HEK293 (cell line): ENCODE measurements around the gene NUP107.
A peak's percentile ranks its signal among the peaks of the same experiment; 100 is the strongest.

Experiments used
- MYNN ChIP-seq: fragments of 450-650 bp; formaldehyde crosslinking; IDR thresholded peaks from 2 replicates; pipeline ENCODE4 v1.5.1; 2016; ENCODE audit warnings: missing biosample characterization, missing genetic modification characterization, borderline replicate concordance
- OSR2 ChIP-seq: fragments of 450-650 bp; formaldehyde crosslinking; IDR thresholded peaks from 2 replicates; pipeline ENCODE4 v1.5.1; 2016; ENCODE audit warnings: missing biosample characterization, missing genetic modification characterization
- RBAK ChIP-seq: fragments of 450-650 bp; formaldehyde crosslinking; IDR thresholded peaks from 2 replicates; pipeline ENCODE4 v1.5.1; 2016; ENCODE audit warnings: missing biosample characterization, missing genetic modification characterization
- SALL2 ChIP-seq: fragments of 450-650 bp; formaldehyde crosslinking; IDR thresholded peaks from 2 replicates; pipeline ENCODE4 v1.5.0; 2017; ENCODE audit warnings: missing biosample characterization, mild to moderate bottlenecking, missing genetic modification characterization, borderline replicate concordance
- SP3 ChIP-seq: fragments of 450-650 bp; formaldehyde crosslinking; IDR thresholded peaks from 2 replicates; pipeline ENCODE4 v1.5.1; 2016; ENCODE audit warnings: missing biosample characterization, missing genetic modification characterization
- SP7 ChIP-seq: fragments of 450-650 bp; formaldehyde crosslinking; IDR thresholded peaks from 2 replicates; pipeline ENCODE4 v1.5.1; 2016; ENCODE audit warnings: missing biosample characterization, missing genetic modification characterization
- WT1 ChIP-seq: fragments of 450-650 bp; formaldehyde crosslinking; IDR thresholded peaks from 2 replicates; pipeline ENCODE4 v1.5.1; 2016; ENCODE audit warnings: missing biosample characterization, missing genetic modification characterization
- ZBTB11 ChIP-seq: fragments of 450-650 bp; formaldehyde crosslinking; conservative IDR thresholded peaks from 2 replicates; pipeline ENCODE4 v1.5.1; 2016; ENCODE audit warnings: low read depth, missing biosample characterization, missing genetic modification characterization
- ZBTB48 ChIP-seq: fragments of 450-650 bp; formaldehyde crosslinking; IDR thresholded peaks from 2 replicates; pipeline ENCODE4 v1.5.1; 2016; ENCODE audit warnings: missing biosample characterization, missing genetic modification characterization
- ZBTB8A ChIP-seq: fragments of 450-650 bp; formaldehyde crosslinking; IDR thresholded peaks from 2 replicates; pipeline ENCODE4 v1.5.1; 2016; ENCODE audit warnings: missing biosample characterization, missing genetic modification characterization
- ZFP69B ChIP-seq: fragments of 450-650 bp; formaldehyde crosslinking; IDR thresholded peaks from 2 replicates; pipeline ENCODE4 v1.5.1; 2016; ENCODE audit warnings: missing biosample characterization, missing genetic modification characterization
- ZNF121 ChIP-seq: fragments of 450-650 bp; formaldehyde crosslinking; IDR thresholded peaks from 2 replicates; pipeline ENCODE4 v1.5.1; 2016; ENCODE audit warnings: missing biosample characterization, missing genetic modification characterization
- ZNF132 ChIP-seq: fragments of 450-650 bp; formaldehyde crosslinking; IDR thresholded peaks from 2 replicates; pipeline ENCODE4 v1.5.1; 2017; ENCODE audit warnings: missing biosample characterization, missing genetic modification characterization, borderline replicate concordance
- ZNF175 ChIP-seq: fragments of 450-650 bp; formaldehyde crosslinking; IDR thresholded peaks from 2 replicates; pipeline ENCODE4 v1.5.1; 2016; ENCODE audit warnings: missing biosample characterization, missing genetic modification characterization
- ZNF391 ChIP-seq: fragments of 450-650 bp; formaldehyde crosslinking; IDR thresholded peaks from 2 replicates; pipeline ENCODE4 v1.5.1; 2016; ENCODE audit warnings: low read depth, missing biosample characterization, missing genetic modification characterization, borderline replicate concordance
- ZNF394 ChIP-seq: fragments of 450-650 bp; formaldehyde crosslinking; IDR thresholded peaks from 2 replicates; pipeline ENCODE4 v1.5.1; 2016; ENCODE audit warnings: missing biosample characterization, missing genetic modification characterization, mild to moderate bottlenecking, moderate library complexity, borderline replicate concordance
- ZNF404 ChIP-seq: fragments of 450-650 bp; formaldehyde crosslinking; IDR thresholded peaks from 2 replicates; pipeline ENCODE4 v1.5.1; 2017; ENCODE audit warnings: missing biosample characterization, missing genetic modification characterization
- ZNF426 ChIP-seq: fragments of 450-650 bp; formaldehyde crosslinking; IDR thresholded peaks from 2 replicates; pipeline ENCODE4 v1.5.1; 2017; ENCODE audit warnings: missing biosample characterization, missing genetic modification characterization, mild to moderate bottlenecking, inconsistent platforms, moderate library complexity
- ZNF530 ChIP-seq: fragments of 450-650 bp; formaldehyde crosslinking; IDR thresholded peaks from 2 replicates; pipeline ENCODE4 v1.5.1; 2016; ENCODE audit warnings: low read depth, missing biosample characterization, missing genetic modification characterization
- ZNF555 ChIP-seq: fragments of 450-650 bp; formaldehyde crosslinking; conservative IDR thresholded peaks from 2 replicates; pipeline ENCODE4 v1.5.1; 2017; ENCODE audit warnings: missing biosample characterization, mild to moderate bottlenecking, missing genetic modification characterization, inconsistent platforms
- ZNF580 ChIP-seq: fragments of 450-650 bp; formaldehyde crosslinking; IDR thresholded peaks from 2 replicates; pipeline ENCODE4 v1.5.1; 2016; ENCODE audit warnings: missing biosample characterization, missing genetic modification characterization
- ZNF76 ChIP-seq: fragments of 450-650 bp; formaldehyde crosslinking; IDR thresholded peaks from 2 replicates; pipeline ENCODE4; 2016; ENCODE audit warnings: low read depth, missing biosample characterization, missing genetic modification characterization, borderline replicate concordance
- ZNF843 ChIP-seq: fragments of 450-650 bp; formaldehyde crosslinking; IDR thresholded peaks from 2 replicates; pipeline ENCODE4 v1.5.1; 2016; ENCODE audit warnings: missing biosample characterization, missing genetic modification characterization
- TF ChIP-seq, protein P1 (sequence below): fragments of 450-650 bp; formaldehyde crosslinking; IDR thresholded peaks from 2 replicates; pipeline ENCODE4 v1.5.1; 2016; ENCODE audit warnings: missing biosample characterization, missing genetic modification characterization
- TF ChIP-seq, protein P2 (sequence below): fragments of 450-650 bp; formaldehyde crosslinking; conservative IDR thresholded peaks from 2 replicates; pipeline ENCODE4 v1.5.1; 2016; ENCODE audit warnings: low read depth, missing biosample characterization, missing genetic modification characterization
- TF ChIP-seq, protein P3 (sequence below): fragments of 450-650 bp; formaldehyde crosslinking; IDR thresholded peaks from 2 replicates; pipeline ENCODE4 v1.5.1; 2016; ENCODE audit warnings: missing biosample characterization, missing genetic modification characterization

The NUP107 gene

DNA sequence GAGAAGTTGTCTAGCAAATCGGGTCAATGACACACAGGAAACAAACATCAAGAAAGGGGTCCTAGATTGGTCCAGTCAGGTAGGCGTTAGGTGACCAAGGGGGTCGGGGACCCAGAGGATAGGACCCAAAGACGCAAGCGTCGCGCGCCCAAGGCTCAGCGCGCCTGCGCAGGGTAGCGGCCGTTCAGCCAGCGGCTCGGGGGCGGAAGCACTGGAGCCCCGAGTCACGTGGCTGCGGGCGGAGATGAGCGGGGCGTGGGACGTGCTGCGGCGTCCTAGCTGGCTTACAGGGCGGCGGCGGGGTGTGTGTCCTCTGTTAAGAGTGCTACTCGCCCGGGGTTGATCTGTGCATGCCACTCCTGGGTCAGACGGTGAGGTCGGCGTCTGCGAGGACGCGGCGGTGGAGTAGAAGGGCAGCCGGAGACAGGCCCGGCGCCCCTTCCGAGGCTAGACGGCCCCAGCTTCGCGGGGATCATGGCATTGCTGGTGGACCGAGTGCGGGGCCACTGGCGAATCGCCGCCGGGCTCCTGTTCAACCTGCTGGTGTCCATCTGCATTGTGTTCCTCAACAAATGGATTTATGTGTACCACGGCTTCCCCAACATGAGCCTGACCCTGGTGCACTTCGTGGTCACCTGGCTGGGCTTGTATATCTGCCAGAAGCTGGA is 59.3 kb downstream of the NUP107 start, which contains the start of gene SLC35E3 (continued):
- peak; percentile 85 for TF ChIP-seq ZBTB11
- TF ChIP-seq ZNF121 (tag by site-specific recombination): no peak
- no peak for TF ChIP-seq ZNF391 (tag by site-specific recombination)
- no peak for TF ChIP-seq ZNF132 (tag by site-specific recombination)
- no peak for TF ChIP-seq ZNF404 (tag by site-specific recombination)
- no peak for TF ChIP-seq ZNF175
- no peak for TF ChIP-seq ZNF394
- TF ChIP-seq, protein P1, sequence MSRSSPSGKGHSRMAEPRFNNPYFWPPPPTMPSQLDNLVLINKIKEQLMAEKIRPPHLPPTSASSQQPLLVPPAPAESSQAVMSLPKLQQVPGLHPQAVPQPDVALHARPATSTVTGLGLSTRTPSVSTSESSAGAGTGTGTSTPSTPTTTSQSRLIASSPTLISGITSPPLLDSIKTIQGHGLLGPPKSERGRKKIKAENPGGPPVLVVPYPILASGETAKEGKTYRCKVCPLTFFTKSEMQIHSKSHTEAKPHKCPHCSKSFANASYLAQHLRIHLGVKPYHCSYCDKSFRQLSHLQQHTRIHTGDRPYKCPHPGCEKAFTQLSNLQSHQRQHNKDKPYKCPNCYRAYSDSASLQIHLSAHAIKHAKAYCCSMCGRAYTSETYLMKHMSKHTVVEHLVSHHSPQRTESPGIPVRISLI (tag by site-specific recombination): no peak
- TF ChIP-seq ZBTB48 (tag by site-specific recombination): peak; percentile 28; the same call in 1 of the 2 replicates
- no peak for TF ChIP-seq RBAK (tag by site-specific recombination)
- TF ChIP-seq, protein P2, sequence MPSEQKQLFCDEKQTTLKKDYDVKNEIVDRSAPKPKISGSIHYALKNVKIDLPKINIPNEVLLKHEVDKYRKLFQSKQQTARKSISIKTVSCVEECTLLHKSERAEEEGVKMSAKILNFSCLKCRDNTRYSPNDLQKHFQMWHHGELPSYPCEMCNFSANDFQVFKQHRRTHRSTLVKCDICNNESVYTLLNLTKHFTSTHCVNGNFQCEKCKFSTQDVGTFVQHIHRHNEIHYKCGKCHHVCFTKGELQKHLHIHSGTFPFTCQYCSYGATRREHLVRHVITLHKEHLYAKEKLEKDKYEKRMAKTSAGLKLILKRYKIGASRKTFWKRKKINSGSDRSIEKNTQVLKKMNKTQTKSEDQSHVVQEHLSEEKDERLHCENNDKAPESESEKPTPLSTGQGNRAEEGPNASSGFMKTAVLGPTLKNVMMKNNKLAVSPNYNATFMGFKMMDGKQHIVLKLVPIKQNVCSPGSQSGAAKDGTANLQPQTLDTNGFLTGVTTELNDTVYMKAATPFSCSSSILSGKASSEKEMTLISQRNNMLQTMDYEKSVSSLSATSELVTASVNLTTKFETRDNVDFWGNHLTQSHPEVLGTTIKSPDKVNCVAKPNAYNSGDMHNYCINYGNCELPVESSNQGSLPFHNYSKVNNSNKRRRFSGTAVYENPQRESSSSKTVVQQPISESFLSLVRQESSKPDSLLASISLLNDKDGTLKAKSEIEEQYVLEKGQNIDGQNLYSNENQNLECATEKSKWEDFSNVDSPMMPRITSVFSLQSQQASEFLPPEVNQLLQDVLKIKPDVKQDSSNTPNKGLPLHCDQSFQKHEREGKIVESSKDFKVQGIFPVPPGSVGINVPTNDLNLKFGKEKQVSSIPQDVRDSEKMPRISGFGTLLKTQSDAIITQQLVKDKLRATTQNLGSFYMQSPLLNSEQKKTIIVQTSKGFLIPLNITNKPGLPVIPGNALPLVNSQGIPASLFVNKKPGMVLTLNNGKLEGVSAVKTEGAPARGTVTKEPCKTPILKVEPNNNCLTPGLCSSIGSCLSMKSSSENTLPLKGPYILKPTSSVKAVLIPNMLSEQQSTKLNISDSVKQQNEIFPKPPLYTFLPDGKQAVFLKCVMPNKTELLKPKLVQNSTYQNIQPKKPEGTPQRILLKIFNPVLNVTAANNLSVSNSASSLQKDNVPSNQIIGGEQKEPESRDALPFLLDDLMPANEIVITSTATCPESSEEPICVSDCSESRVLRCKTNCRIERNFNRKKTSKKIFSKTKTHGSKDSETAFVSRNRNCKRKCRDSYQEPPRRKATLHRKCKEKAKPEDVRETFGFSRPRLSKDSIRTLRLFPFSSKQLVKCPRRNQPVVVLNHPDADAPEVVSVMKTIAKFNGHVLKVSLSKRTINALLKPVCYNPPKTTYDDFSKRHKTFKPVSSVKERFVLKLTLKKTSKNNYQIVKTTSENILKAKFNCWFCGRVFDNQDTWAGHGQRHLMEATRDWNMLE (tag by site-specific recombination): peak; percentile 46; the same call in 1 of the 2 replicates
- TF ChIP-seq ZNF580 (tag by site-specific recombination): peak; percentile 57; the same call in 1 of the 2 replicates
- TF ChIP-seq WT1 (tag by site-specific recombination): no peak
- TF ChIP-seq, protein P3, sequence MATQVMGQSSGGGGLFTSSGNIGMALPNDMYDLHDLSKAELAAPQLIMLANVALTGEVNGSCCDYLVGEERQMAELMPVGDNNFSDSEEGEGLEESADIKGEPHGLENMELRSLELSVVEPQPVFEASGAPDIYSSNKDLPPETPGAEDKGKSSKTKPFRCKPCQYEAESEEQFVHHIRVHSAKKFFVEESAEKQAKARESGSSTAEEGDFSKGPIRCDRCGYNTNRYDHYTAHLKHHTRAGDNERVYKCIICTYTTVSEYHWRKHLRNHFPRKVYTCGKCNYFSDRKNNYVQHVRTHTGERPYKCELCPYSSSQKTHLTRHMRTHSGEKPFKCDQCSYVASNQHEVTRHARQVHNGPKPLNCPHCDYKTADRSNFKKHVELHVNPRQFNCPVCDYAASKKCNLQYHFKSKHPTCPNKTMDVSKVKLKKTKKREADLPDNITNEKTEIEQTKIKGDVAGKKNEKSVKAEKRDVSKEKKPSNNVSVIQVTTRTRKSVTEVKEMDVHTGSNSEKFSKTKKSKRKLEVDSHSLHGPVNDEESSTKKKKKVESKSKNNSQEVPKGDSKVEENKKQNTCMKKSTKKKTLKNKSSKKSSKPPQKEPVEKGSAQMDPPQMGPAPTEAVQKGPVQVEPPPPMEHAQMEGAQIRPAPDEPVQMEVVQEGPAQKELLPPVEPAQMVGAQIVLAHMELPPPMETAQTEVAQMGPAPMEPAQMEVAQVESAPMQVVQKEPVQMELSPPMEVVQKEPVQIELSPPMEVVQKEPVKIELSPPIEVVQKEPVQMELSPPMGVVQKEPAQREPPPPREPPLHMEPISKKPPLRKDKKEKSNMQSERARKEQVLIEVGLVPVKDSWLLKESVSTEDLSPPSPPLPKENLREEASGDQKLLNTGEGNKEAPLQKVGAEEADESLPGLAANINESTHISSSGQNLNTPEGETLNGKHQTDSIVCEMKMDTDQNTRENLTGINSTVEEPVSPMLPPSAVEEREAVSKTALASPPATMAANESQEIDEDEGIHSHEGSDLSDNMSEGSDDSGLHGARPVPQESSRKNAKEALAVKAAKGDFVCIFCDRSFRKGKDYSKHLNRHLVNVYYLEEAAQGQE: peak; percentile 14; the same call in 1 of the 2 replicates
- no peak for TF ChIP-seq SALL2 (tag by site-specific recombination)
- no peak for TF ChIP-seq ZNF426 (tag by site-specific recombination)
- no peak for TF ChIP-seq ZNF555
- TF ChIP-seq ZNF530 (tag by site-specific recombination): no peak
- TF ChIP-seq ZNF843 (tag by site-specific recombination): peak; percentile 57; the same call in 1 of the 2 replicates
- TF ChIP-seq ZNF76 (tag by site-specific recombination): peak; percentile 67; the same call in 1 of the 2 replicates
- TF ChIP-seq SP3 (tag by site-specific recombination): peak; percentile 83
- peak; percentile 69; the same call in 1 of the 2 replicates for TF ChIP-seq SP7 (tag by site-specific recombination)
- TF ChIP-seq ZFP69B (tag by site-specific recombination): peak; percentile 56
- TF ChIP-seq MYNN (tag by site-specific recombination): no peak
- TF ChIP-seq ZBTB8A: peak; percentile 84
- no peak for TF ChIP-seq OSR2 (tag by site-specific recombination)
